HCT116 (cell line): ENCODE results near the gene MYO7A. TPM values are rescaled to one million over a fixed set of nuclear protein-coding genes. Genes with fewer than 3 reads are reported as not detected.

Experiments used
- ATAC-seq: fragments of 200-7000 bp; cut with Tn5 transposase; 2 replicates; pipeline ENCODE4 v1.9.1; 2020; ENCODE audit warnings: mild to moderate bottlenecking, moderate library complexity
- BruUV-seq: library from RNA; stranded (reverse); fragments of 400-500 nt; replicated peaks from 2 replicates; lab custom pipeline; 2021; lab: Mats Ljungman, UMichigan
- CTCF ChIA-PET: fragments of 300-600 bp; sonication (Branson Sonifier 250); formaldehyde crosslinking; loops from one replicate; lab custom pipeline; 2021; ENCODE audit warnings: antibody characterized with exemption; lab: Charles Lee
- POLR2A ChIA-PET: fragments of 300-600, 350-600 bp; sonication (Branson Sonifier 250); formaldehyde crosslinking; loops from one replicate; lab custom pipeline; 2021; ENCODE audit warnings: antibody characterized with exemption; lab: Charles Lee
- RAD21 ChIA-PET, 2 experiments: fragments of 300-600 bp; sonication (Branson Sonifier 250); formaldehyde crosslinking; loops; one replicate each; lab custom pipeline; 2023; ENCODE audit warnings: low total read pairs in 2 of 2; ENCODE audit not compliant: uncharacterized antibody in 2 of 2, unreplicated experiment in 2 of 2, low non-redundant PET in 1 of 2; lab: Charles Lee
- DNase-seq: peaks from one replicate; pipeline ENCODE4 v3.0.0-alpha.2; 2010; ENCODE audit warnings: low read depth, low spot score
- H2AFZ ChIP-seq: fragments of 200-600 bp; shearing (Covaris generic), sonication (generic); 2 replicates; pipeline ENCODE4 v1.6.1; 2017; ENCODE audit warnings: low read depth, mixed run types, mixed read lengths, antibody characterized with exemption, low read length; ENCODE audit not compliant: poor library complexity, severe bottlenecking
- H3K27ac ChIP-seq: 2 replicates; pipeline ENCODE4 v1.5.1; 2012; ENCODE audit warnings: low read depth, low read length
- H3K27me3 ChIP-seq: fragments of 200-600 bp; sonication (generic); 2 replicates; pipeline ENCODE4 v1.6.1; 2016; ENCODE audit warnings: mixed run types, low read length, mixed read lengths; ENCODE audit not compliant: insufficient read depth
- H3K36me3 ChIP-seq, 2 experiments: fragments of 200-500 bp in 1 of 2; fragments of 200-600 bp in 1 of 2; sonication (Bioruptor generic) in 1 of 2; sonication (generic) in 1 of 2; 2 replicates each; pipeline versions ENCODE4 v1.5.1 to v1.6.1; 2014 to 2016; ENCODE audit warnings: low read length in 2 of 2, inconsistent platforms in 1 of 2, mixed read lengths in 1 of 2, mixed run types in 1 of 2; ENCODE audit not compliant: insufficient read depth in 2 of 2, control insufficient read depth in 1 of 2
- H3K4me1 ChIP-seq, 2 experiments: fragments of 200-600 bp in 1 of 2; sonication (generic) in 1 of 2; 2 replicates each; pipeline versions ENCODE4 v1.5.1 to v1.6.1; 2012 to 2017; ENCODE audit warnings: low read length in 2 of 2, inconsistent platforms in 1 of 2, mild to moderate bottlenecking in 1 of 2, mixed read lengths in 1 of 2, mixed run types in 1 of 2, moderate library complexity in 1 of 2; ENCODE audit not compliant: insufficient read depth in 2 of 2, control insufficient read depth in 1 of 2
- H3K4me2 ChIP-seq: fragments of 200-600 bp; sonication (generic); 2 replicates; pipeline ENCODE4 v1.6.1; 2017; ENCODE audit warnings: mixed run types, low read length, mixed read lengths
- H3K4me3 ChIP-seq, 2 experiments: fragments of 200-600 bp in 1 of 2; sonication (generic) in 1 of 2; replicated peaks in 1 of 2; 2 replicates each; pipeline ENCODE4 v1.5.1; 2011 to 2016; ENCODE audit warnings: low read length in 2 of 2, control low read depth in 1 of 2, low read depth in 1 of 2, mild to moderate bottlenecking in 1 of 2, mixed read lengths in 1 of 2, mixed run types in 1 of 2
- H3K79me2 ChIP-seq: fragments of 200-600 bp; sonication (generic); 2 replicates; pipeline ENCODE4 v1.6.1; 2017; ENCODE audit warnings: mild to moderate bottlenecking, mixed run types, low read length, moderate library complexity, mixed read lengths; ENCODE audit not compliant: insufficient read depth
- H3K9ac ChIP-seq: fragments of 200-600 bp; sonication (generic); 2 replicates; pipeline ENCODE4 v1.6.1; 2016; ENCODE audit warnings: low read length, mixed read lengths
- H3K9me2 ChIP-seq: fragments of 200-600 bp; sonication (generic), shearing (Covaris generic); 2 replicates; pipeline ENCODE4 v1.6.1; 2017; ENCODE audit warnings: mixed run types, mild to moderate bottlenecking, moderate library complexity; ENCODE audit not compliant: insufficient read depth
- H3K9me3 ChIP-seq, 2 experiments: fragments of 200-500 bp in 1 of 2; fragments of 200-600 bp in 1 of 2; sonication (Bioruptor generic) in 1 of 2; sonication (generic) in 1 of 2; 2 replicates each; pipeline ENCODE4 v1.6.1; 2014 to 2017; ENCODE audit warnings: low read length in 2 of 2, mixed read lengths in 2 of 2, inconsistent platforms in 1 of 2, low read depth in 1 of 2, mild to moderate bottlenecking in 1 of 2, mixed run types in 1 of 2, moderate library complexity in 1 of 2; ENCODE audit not compliant: control insufficient read depth in 1 of 2, insufficient read depth in 1 of 2
- H4K20me1 ChIP-seq: fragments of 200-600 bp; sonication (generic), shearing (Covaris generic); 2 replicates; pipeline ENCODE4 v1.6.1; 2017; ENCODE audit warnings: mixed run types, mild to moderate bottlenecking, moderate library complexity; ENCODE audit not compliant: insufficient read depth
- ATF3 ChIP-seq: IDR thresholded peaks from 2 replicates; pipeline ENCODE4 v1.6.1; 2012
- CBX3 ChIP-seq: IDR thresholded peaks from 2 replicates; pipeline ENCODE4 v1.6.1; 2012; ENCODE audit warnings: low read depth
- CEBPB ChIP-seq: IDR thresholded peaks from 2 replicates; pipeline ENCODE4 v1.6.1; 2012; ENCODE audit warnings: low read depth
- EGR1 ChIP-seq: IDR thresholded peaks from 2 replicates; pipeline ENCODE4 v1.6.1; 2012; ENCODE audit warnings: low read depth
- ELF1 ChIP-seq: IDR thresholded peaks from 2 replicates; pipeline ENCODE4 v1.6.1; 2012; ENCODE audit warnings: low read depth, borderline replicate concordance
- EZH2 ChIP-seq: fragments of 200-600 bp; sonication (generic); IDR thresholded peaks from 2 replicates; pipeline ENCODE4 v1.6.1; 2017; ENCODE audit warnings: antibody characterized with exemption, mixed run types
- JUND ChIP-seq: IDR thresholded peaks from 2 replicates; pipeline ENCODE4 v1.6.1; 2012
- POLR2AphosphoS5 ChIP-seq: IDR thresholded peaks from 2 replicates; pipeline ENCODE4 v1.6.1; 2011; ENCODE audit warnings: mild to moderate bottlenecking, low read depth, low read length, moderate library complexity
- SP1 ChIP-seq: IDR thresholded peaks from 2 replicates; pipeline ENCODE4 v1.6.1; 2012; ENCODE audit warnings: low read depth
- SRF ChIP-seq: IDR thresholded peaks from 2 replicates; pipeline ENCODE4 v1.6.1; 2012; ENCODE audit warnings: low read depth
- TCF7L2 ChIP-seq: IDR thresholded peaks from 2 replicates; pipeline ENCODE4 v1.7.0; 2011; ENCODE audit warnings: borderline replicate concordance, inconsistent platforms; ENCODE audit not compliant: insufficient read depth, insufficient read length; ENCODE audit errors: extremely low read depth
- ZBTB33 ChIP-seq: IDR thresholded peaks from 2 replicates; pipeline ENCODE4 v1.6.1; 2011; ENCODE audit warnings: mild to moderate bottlenecking, low read length, moderate library complexity; ENCODE audit not compliant: insufficient replicate concordance; ENCODE audit errors: extremely low read depth
- ZFX ChIP-seq: fragments of 450-650 bp; IDR thresholded peaks from 2 replicates; pipeline ENCODE4 v1.6.1; 2017
- ZNF274 ChIP-seq: fragments of 200-500 bp; sonication (Bioruptor generic); IDR thresholded peaks from 2 replicates; pipeline ENCODE4 v1.6.1; 2014; ENCODE audit warnings: mild to moderate bottlenecking, low read depth, low read length, inconsistent platforms
- intact Hi-C: fragments of 100-400 bp; cut with micrococcal nuclease; formaldehyde crosslinking; loops from 2 replicates; pipeline ENCODE4 v1.10.0; 2022
- total RNA-seq: library from RNA; stranded (reverse); gene quantifications from one replicate; pipeline ENCODE4 v1.2.1, GENCODE V29; 2021; ENCODE audit not compliant: unreplicated experiment
- TF ChIP-seq, protein P1 (sequence below): IDR thresholded peaks from 2 replicates; pipeline ENCODE4 v1.6.1; 2012
- TF ChIP-seq, protein P2 (sequence below): IDR thresholded peaks from 2 replicates; pipeline ENCODE4 v1.6.1; 2012; ENCODE audit warnings: low read depth

The MYO7A gene
- total RNA-seq, 1 experiment from 2014 or later, result 1.8 TPM

DNA sequence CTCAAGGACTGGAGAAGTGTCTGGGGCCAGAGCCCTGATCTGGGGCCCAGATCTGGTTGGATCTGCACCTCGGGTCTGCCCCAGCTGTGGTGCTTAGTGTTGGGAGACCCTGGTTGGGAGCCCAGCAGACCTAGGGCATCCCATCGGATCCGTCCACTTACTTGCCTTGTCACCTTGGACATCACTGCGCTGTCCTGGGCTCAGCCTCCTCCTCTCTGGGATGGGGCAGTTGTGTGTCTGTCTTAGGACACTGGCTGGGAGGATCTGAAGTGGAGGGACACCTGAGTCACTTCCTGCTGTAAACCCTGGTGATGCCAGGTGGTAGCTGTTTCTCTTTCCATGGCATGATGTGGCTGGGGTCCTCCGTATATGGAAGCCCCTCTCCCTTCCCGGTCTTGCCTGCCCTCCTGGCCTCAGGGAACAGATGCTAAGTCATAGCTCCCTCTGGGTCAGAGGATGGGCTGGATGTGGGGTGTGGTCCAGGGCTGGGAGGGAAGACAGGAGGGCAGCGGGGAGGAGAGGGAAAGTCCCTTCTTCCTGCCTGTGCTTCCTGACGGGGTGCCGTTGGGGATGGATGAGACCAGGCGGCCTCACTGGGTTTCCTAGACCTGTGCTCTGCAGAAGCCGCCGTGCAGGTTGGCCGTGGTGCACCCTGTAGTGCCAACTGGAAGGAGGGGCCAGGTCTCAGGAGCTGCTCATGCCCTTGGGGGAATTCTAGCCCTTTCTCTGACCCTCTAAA lies 37.5 kb upstream of the MYO7A start:
- no peak overlapping the region for H3K27ac ChIP-seq
- peaks cover 2 to 11% of the 10 kb centered on the region in 2 experiments; a peak in 1 of 4 replicates for H3K4me1 ChIP-seq
- no TSS peak for BruUV-seq
- no peaks in the 10 kb centered on the region for H3K79me2 ChIP-seq
- no peak overlapping the region for H2AFZ ChIP-seq
- DNase-seq (no peak), ATAC-seq (no peak; the same call in none of the 2 replicates)
- CTCF ChIA-PET, result interaction anchor here (0.6 to 4.4 kb wide), 26 partner anchors 9 to 529 kb away, joined by 3 to 98 read pairs (median 8); partner anchors contain the start of gene CAPN5
- RAD21 ChIA-PET, result interaction anchor here (0.8 to 2.5 kb wide), 7 partner anchors 17 to 357 kb away, joined by 3 to 29 read pairs (median 4); no protein-coding TSS in a partner anchor
- no peaks in the 10 kb centered on the region for H3K9me2 ChIP-seq
- intact Hi-C loops, result loop anchor here (1.0 to 5.0 kb wide), 4 partner anchors 43 to 356 kb away; no protein-coding TSS in a partner anchor
- no peak overlapping the region for H3K4me2 ChIP-seq
- POLR2A ChIA-PET, result interaction anchor here (0.9 to 2.5 kb wide), 3 partner anchors 17 to 42 kb away, joined by 3 to 23 read pairs (median 4); partner anchors contain the start of gene CAPN5
- H4K20me1 ChIP-seq, result no peaks in the 10 kb centered on the region
- H3K9ac ChIP-seq, result no peak overlapping the region
- H3K27me3 ChIP-seq, result no peaks in the 10 kb centered on the region
- H3K36me3 ChIP-seq, result no peaks in the 10 kb centered on the region
- H3K9me3 ChIP-seq, result no peaks in the 10 kb centered on the region
- no peak overlapping the region for H3K4me3 ChIP-seq
- TF ChIP-seq, protein P1, sequence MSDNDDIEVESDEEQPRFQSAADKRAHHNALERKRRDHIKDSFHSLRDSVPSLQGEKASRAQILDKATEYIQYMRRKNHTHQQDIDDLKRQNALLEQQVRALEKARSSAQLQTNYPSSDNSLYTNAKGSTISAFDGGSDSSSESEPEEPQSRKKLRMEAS, result no peak
- TF ChIP-seq CEBPB, result no peak
- TF ChIP-seq ATF3, result no peak
- no peak for TF ChIP-seq EZH2
- no peak for TF ChIP-seq ZNF274
- TF ChIP-seq CBX3, result no peak
- no peak for TF ChIP-seq TCF7L2
- no peak for TF ChIP-seq ZBTB33
- TF ChIP-seq, protein P2, sequence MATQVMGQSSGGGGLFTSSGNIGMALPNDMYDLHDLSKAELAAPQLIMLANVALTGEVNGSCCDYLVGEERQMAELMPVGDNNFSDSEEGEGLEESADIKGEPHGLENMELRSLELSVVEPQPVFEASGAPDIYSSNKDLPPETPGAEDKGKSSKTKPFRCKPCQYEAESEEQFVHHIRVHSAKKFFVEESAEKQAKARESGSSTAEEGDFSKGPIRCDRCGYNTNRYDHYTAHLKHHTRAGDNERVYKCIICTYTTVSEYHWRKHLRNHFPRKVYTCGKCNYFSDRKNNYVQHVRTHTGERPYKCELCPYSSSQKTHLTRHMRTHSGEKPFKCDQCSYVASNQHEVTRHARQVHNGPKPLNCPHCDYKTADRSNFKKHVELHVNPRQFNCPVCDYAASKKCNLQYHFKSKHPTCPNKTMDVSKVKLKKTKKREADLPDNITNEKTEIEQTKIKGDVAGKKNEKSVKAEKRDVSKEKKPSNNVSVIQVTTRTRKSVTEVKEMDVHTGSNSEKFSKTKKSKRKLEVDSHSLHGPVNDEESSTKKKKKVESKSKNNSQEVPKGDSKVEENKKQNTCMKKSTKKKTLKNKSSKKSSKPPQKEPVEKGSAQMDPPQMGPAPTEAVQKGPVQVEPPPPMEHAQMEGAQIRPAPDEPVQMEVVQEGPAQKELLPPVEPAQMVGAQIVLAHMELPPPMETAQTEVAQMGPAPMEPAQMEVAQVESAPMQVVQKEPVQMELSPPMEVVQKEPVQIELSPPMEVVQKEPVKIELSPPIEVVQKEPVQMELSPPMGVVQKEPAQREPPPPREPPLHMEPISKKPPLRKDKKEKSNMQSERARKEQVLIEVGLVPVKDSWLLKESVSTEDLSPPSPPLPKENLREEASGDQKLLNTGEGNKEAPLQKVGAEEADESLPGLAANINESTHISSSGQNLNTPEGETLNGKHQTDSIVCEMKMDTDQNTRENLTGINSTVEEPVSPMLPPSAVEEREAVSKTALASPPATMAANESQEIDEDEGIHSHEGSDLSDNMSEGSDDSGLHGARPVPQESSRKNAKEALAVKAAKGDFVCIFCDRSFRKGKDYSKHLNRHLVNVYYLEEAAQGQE, result no peak
- no peak for TF ChIP-seq SP1
- TF ChIP-seq ELF1, result no peak
- no peak for TF ChIP-seq POLR2AphosphoS5
- no peak for TF ChIP-seq EGR1
- TF ChIP-seq ZFX, result no peak
- TF ChIP-seq JUND, result no peak
- TF ChIP-seq SRF, result no peak
- TF ChIP-seq, all 23 proteins: peak for 0
